HUES64 (cell line): ENCODE data around the gene WNT4.

Source experiments
- H3K27ac ChIP-seq: 2 replicates; pipeline ENCODE4 v1.7.0; 2013; ENCODE audit warnings: low read depth, low read length, inconsistent platforms
- H3K27me3 ChIP-seq: 2 replicates; pipeline ENCODE4 v1.6.1; 2013; ENCODE audit warnings: mild to moderate bottlenecking, low read length; ENCODE audit not compliant: insufficient read depth
- H3K36me3 ChIP-seq: 2 replicates; pipeline ENCODE4 v1.6.1; 2013; ENCODE audit warnings: mild to moderate bottlenecking, low read length; ENCODE audit not compliant: insufficient read depth
- H3K4me1 ChIP-seq: 2 replicates; pipeline ENCODE4 v1.6.1; 2013; ENCODE audit warnings: mild to moderate bottlenecking, low read length, moderate library complexity; ENCODE audit not compliant: insufficient read depth
- H3K4me3 ChIP-seq: 2 replicates; pipeline ENCODE4 v1.5.1; 2013; ENCODE audit warnings: mild to moderate bottlenecking, low read length, moderate library complexity
- H3K9ac ChIP-seq: 2 replicates; pipeline ENCODE4 v1.6.1; 2013; ENCODE audit warnings: mild to moderate bottlenecking, low read depth, low read length
- H3K9me3 ChIP-seq: 2 replicates; pipeline ENCODE4 v1.6.1; 2013; ENCODE audit warnings: low read depth, low read length; ENCODE audit not compliant: insufficient read depth
- WGBS: fragments of 150-250, 120-280 bp; methylation state at CpG from one replicate; pipeline ENCODE4 v1.1.7; 2013; ENCODE audit warnings: missing lambda C conversion rate; 5-methylcytosine and 5-hydroxymethylcytosine counted together

WNT4 gene

DNA sequence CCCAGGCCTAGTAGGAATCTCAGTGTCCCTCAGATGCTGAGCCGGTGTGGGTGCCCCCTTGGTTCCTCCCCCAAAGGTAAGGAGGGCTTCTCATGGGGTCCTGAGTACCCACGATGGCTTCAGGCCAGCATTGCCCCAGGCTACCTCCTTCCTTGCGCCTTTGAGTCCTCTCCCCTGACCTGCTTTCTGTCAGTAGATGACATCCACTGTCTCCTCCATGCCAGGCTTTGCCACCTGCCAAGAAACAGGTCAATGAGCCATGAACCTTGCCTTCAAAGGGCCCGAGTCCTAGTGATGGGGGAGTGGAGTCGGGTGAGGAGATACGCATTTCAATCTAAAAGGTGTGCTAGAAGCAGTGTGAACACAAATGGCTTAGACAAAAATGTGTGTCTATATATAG lies 15.6 kb downstream of the WNT4 start:
- Histone ChIP-seq H3K4me1 (peaks cover 6% of the 10 kb centered on the region; the same call in 1 of the 2 replicates), H3K36me3 (no peaks in the 10 kb centered on the region), H3K9me3 (no peaks in the 10 kb centered on the region), H3K9ac (no peak overlapping the region), H3K4me3 (no peak overlapping the region), H3K27me3 (no peaks in the 10 kb centered on the region), H3K27ac (no peak overlapping the region)
- WGBS = 88% methylated on average over 6 of the region's 6 CpGs

DNA sequence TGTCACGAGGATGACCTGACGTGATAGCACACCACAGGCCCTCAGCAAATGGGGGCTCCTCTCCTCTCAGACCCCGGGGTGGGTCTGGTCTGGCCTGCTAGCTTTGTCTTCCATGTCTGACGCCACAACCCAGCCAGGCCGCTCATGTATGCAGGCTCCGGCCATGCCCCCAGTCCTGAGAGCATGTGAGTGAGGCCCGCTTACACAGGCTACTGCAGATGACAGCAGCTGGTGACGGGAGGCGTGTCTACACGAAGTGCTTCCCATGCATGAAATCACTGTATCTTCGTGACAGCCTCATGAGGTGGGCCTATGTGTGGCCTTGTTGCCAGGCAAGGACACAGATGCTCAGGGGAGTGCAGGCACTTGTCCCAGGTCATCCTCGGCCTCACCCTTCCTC lies 16.4 kb downstream of the WNT4 start:
- H3K27me3 ChIP-seq = no peaks in the 10 kb centered on the region
- H3K4me3 ChIP-seq = no peak overlapping the region
- no peak overlapping the region for H3K27ac ChIP-seq
- H3K36me3 ChIP-seq = no peaks in the 10 kb centered on the region
- H3K4me1 ChIP-seq = peaks cover 14% of the 10 kb centered on the region; the same call in 1 of the 2 replicates
- no peaks in the 10 kb centered on the region for H3K9me3 ChIP-seq
- WGBS = 92% methylated on average over 12 of the region's 12 CpGs
- H3K9ac ChIP-seq = no peak overlapping the region

DNA sequence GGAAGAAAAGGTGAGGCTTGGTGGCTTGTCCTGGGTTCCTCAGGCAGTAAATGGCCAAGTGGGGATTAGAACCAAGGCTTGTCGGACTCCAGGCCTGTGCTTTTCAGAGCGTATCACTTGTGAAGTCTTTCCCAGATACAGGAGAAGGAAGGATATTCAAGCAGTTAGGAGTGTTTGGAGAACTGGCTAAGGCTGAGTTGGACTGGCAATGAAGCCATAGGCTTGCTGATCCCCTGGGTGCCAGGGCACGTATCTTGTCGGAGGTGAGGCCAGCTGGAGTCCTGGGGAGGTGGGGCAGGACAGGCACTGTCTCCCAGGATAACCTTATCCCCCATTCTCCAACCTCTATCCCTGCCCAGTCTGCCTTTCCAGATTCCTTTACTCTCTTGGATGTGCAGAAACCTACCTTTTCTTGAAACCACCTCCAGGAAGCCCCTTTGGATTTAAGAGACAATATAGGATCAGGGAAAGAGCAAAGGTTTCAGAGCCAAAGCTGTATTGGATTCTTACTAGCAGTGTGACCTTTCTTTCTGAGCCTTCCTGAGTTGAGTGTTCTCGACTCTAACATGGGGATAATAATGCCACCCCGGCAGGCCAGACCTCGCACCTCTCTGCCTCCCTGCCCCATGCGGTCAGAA lies 18.2 kb downstream of the WNT4 start:
- 92% methylated on average over 8 of the region's 8 CpGs for WGBS

DNA sequence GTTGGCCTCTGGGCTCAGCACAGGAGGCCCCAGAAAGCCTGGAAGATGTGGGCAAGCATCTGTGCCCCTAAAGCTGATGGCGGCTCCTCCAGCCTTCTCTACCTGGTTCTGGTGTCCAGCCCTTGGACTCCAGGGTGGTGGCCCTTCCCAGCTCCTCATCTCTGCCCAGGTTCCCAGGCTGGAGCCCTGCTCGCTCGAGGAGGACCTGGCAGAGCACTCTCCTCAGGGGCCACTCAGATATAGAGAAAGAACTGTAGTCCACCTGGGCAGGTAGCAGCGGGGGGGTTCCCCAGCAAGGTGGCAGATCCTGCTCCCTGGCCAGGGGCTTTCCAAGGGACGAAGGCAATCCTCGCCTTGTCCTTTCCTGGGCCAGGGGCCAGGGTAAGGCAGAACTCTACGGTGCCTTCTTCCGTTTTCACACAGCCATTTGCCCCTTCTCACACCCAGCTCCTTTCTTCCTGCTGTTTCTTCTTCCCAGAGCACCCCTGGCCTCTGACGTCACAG lies 18.9 kb downstream of the WNT4 start:
- 92% methylated on average over 9 of the region's 9 CpGs for WGBS
- no peak overlapping the region for H3K9ac ChIP-seq
- no peaks in the 10 kb centered on the region for H3K27me3 ChIP-seq

More for the DNA sequence above, 18.2 kb downstream of the WNT4 start:
- no peaks in the 10 kb centered on the region for H3K9me3 ChIP-seq
- H3K36me3 ChIP-seq = no peaks in the 10 kb centered on the region
- no peak overlapping the region for H3K27ac ChIP-seq
- H3K9ac ChIP-seq = no peak overlapping the region
- peaks cover 15% of the 10 kb centered on the region; the same call in 1 of the 2 replicates for H3K4me1 ChIP-seq
- H3K27me3 ChIP-seq = no peaks in the 10 kb centered on the region
- H3K4me3 ChIP-seq = no peak overlapping the region

DNA sequence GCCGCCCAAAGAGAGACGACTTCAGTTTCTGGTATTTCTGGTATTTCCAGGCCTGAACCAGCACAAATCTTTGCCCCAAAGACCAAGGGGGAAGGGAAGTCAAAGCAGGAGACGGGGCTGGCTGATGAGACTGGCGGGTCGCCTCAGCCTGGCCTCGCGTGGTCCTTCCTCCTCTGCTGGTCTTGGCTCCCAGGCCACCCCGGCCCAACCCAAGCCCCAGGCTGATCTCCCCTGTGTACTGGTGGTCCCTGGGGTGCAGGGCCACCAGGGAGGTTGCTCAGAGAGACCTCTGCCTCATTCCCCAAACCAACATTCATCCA lies 19.9 kb downstream of the WNT4 start:
- no peak overlapping the region for H3K27ac ChIP-seq
- peaks cover 15% of the 10 kb centered on the region; the same call in 1 of the 2 replicates for H3K4me1 ChIP-seq
- 80% methylated on average over 8 of the region's 8 CpGs for WGBS

More for the DNA sequence above, 18.9 kb downstream of the WNT4 start:
- Histone ChIP-seq H3K4me1 (peaks cover 15% of the 10 kb centered on the region; the same call in 1 of the 2 replicates), H3K4me3 (no peak overlapping the region), H3K27ac (no peak overlapping the region), H3K9me3 (no peaks in the 10 kb centered on the region), H3K36me3 (no peaks in the 10 kb centered on the region)

DNA sequence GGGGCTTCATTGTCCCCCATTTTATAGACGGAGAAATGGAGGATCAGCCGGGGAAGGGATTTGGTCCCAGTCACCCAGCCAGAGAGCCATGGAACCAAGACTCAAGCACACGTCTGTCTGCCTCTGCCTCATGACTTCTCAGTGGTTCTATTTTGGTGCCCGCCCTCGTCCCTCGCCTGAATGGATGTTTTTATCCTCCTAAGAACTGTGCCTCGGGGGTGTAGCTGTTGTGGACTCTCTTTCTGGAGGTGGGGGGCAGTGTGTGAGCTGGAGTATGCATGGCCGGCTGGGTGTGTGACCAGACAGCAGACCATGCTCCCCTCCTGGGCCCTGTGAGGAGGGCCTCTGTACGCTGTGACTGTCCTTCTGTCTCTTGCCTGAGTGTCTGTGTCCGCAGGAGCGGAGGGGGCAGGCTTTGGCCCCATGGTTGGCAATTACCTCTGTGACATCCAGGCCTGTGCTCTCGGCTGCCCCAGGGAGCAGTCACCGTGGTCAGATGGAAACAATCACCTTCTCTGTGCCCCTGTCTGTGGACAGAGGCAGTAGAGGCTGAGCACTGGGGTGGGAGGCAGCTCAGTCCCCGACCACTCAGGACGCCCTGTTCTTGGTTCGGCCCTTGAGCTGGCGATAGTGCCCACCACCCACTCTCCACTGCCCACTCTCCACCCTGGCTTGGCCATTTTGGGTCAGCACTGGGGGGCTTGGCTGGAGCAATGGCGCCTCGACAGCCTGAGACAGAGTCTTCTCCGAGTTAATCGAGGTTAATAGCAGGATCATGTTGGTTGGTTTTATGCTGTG lies 20.4 kb downstream of the WNT4 start:
- peaks cover 15% of the 10 kb centered on the region; the same call in 1 of the 2 replicates for H3K4me1 ChIP-seq
- no peaks in the 10 kb centered on the region for H3K9me3 ChIP-seq
- no peak overlapping the region for H3K9ac ChIP-seq
- no peaks in the 10 kb centered on the region for H3K36me3 ChIP-seq
- H3K27me3 ChIP-seq = no peaks in the 10 kb centered on the region
- H3K27ac ChIP-seq = no peak overlapping the region; the same call in 1 of the 2 replicates
- no peak overlapping the region for H3K4me3 ChIP-seq
- WGBS = 86% methylated on average over 21 of the region's 21 CpGs

More for the DNA sequence above, 19.9 kb downstream of the WNT4 start:
- Histone ChIP-seq H3K36me3 (no peaks in the 10 kb centered on the region), H3K9ac (no peak overlapping the region), H3K9me3 (no peaks in the 10 kb centered on the region), H3K4me3 (no peak overlapping the region), H3K27me3 (no peaks in the 10 kb centered on the region)

DNA sequence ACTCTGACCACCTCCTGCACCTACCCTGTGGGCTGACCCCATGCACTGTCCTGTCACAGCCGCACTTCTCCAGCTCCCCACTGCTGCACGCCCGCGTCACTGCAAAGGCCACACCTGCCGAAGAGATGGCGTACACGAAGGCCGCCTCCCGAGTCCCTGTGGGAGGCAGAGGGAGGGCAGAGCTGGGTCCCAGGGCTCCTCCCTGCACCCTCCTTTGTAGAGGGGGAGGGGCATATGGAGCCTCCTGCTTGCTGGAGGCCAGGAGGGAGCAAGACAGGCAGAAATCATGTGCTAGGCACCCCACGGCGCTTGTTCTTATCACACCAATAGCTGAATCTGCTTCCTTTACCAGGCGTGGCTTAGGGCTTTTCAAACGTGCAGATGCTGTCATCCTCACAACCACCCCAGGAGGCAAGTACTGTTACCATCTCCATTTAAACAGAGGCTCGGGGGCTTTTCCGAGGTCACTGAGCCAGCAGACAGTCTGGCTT lies 21.4 kb downstream of the WNT4 start:
- no peak overlapping the region; the same call in 1 of the 2 replicates for H3K27ac ChIP-seq
- H3K9ac ChIP-seq = no peak overlapping the region
- WGBS = 51% methylated on average over 15 of the region's 15 CpGs
- H3K9me3 ChIP-seq = no peaks in the 10 kb centered on the region
- no peak overlapping the region for H3K4me3 ChIP-seq
- H3K4me1 ChIP-seq = peaks cover 15% of the 10 kb centered on the region; the same call in 1 of the 2 replicates
- H3K36me3 ChIP-seq = no peaks in the 10 kb centered on the region
- no peaks in the 10 kb centered on the region for H3K27me3 ChIP-seq

DNA sequence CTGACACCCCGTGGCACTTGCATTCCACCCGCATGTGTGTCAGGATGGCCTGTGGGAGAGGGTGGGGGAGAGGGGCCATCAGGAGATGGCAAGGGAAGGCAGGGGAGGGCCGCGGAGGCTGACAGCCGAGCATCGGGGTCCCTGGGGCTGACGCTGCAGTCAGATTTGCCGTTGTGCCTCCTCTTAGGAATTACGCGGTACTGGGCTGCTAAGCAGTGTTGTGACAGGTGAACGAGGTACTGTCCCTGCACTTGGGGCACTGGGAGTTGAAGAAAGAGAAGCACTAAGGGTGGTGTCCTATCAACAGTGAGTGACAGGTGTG lies 22.5 kb downstream of the WNT4 start:
- Histone ChIP-seq H3K27me3 (no peaks in the 10 kb centered on the region), H3K9ac (no peak overlapping the region), H3K27ac (no peak overlapping the region), H3K4me3 (no peak overlapping the region), H3K4me1 (peaks cover 15% of the 10 kb centered on the region; the same call in 1 of the 2 replicates), H3K36me3 (no peaks in the 10 kb centered on the region), H3K9me3 (no peaks in the 10 kb centered on the region)
- 93% methylated on average over 11 of the region's 11 CpGs for WGBS

DNA sequence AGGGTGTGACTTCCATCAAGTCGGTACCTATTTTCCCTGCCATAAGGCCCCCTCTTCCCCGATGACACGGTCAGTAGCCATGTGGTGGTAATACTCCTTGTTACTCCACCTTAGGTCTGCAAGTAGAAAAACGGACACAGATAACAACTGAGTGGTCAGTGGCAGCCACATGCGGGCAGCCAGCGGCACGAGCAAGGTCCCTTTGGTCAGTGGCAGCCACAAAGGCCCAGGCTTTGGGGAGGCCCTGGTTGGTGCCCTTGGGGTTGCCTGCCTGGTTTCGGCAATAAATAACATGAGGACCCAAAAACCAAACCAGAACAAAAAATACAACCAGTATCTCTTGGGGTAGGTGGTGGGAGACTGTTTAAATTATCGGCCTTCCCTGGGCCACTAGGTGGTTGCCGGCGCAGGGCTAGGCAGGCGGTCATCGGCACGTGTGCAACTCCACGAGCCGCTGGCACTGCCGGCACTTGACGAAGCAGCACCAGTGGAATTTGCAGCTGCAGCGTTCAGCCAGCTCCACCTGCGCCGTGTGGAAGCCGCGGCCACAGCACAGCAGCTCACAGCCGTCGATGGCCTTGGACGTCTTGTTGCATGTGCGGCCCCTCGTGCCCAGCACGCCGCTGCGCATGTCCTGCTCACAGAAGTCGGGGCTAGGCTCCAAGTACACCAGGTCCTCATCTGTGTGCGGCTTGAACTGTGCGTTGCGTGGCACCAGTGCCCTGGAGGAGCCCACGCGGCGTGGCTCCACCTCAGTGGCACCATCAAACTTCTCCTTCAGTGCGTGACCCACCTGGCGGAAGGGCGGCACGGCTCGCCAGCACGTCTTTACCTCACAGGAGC lies 23.1 kb downstream of the WNT4 start:
- Histone ChIP-seq H3K4me1 (peaks cover 18% of the 10 kb centered on the region), H3K9me3 (no peaks in the 10 kb centered on the region), H3K27ac (no peak overlapping the region), H3K36me3 (no peaks in the 10 kb centered on the region), H3K9ac (no peak overlapping the region), H3K27me3 (no peaks in the 10 kb centered on the region), H3K4me3 (no peak overlapping the region)
- 97% methylated on average over 44 of the region's 44 CpGs for WGBS

DNA sequence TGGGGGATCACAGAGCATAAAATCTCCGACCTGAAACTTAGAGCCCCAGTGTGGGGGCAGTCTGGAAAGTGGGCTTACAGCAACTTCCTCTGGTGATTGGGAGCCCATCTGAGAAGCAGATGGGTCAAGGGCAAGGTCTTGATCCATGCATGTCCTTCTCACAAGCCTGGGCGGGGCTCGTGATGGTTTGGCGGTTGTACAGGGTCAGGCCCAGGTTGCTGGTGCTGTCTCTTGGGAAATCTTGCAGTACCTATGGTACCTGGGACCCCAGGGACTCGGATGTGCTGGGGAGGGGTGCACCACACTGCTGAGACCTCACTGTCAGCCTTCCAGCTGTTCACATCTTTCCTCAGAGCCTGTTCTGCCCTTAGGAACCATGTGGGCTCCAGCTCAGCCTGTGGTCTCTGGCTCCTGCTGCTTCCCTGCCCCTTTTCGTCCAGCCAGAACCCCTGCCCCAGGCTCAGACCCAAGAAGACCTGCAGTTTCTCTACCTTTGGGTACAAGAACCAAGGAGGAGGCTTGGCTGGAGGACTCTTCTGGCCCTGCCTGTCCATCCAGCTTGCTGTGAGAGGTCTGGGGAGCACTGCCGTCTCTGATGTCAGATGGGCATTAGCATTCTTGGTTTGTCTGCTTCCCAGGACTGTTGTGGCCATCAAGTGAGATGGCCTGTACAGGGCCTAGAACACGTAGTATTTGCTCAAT lies 24.5 kb downstream of the WNT4 start:
- Histone ChIP-seq H3K9me3 (no peaks in the 10 kb centered on the region), H3K36me3 (no peaks in the 10 kb centered on the region), H3K27ac (no peak overlapping the region), H3K27me3 (no peaks in the 10 kb centered on the region), H3K4me3 (no peak overlapping the region), H3K9ac (no peak overlapping the region), H3K4me1 (peaks cover 26% of the 10 kb centered on the region)
- 84% methylated on average over 8 of the region's 8 CpGs for WGBS
